Activated CD8-positive, alpha-beta memory T cell treated with anti-CD3 and anti-CD28 coated beads for 24 hours (primary cell): ENCODE data around the gene PLPP7.

Experiments used
- DNase-seq: peaks from one replicate; pipeline ENCODE4 v3.0.0-alpha.2; 2020

The PLPP7 gene

GRCh38 chr9:131282688-131283422, 6.7 kb upstream of the PLPP7 start:
- DNase-seq = no peak

- no peak for DNase-seq
Measured at GRCh38 chr9:131284856-131285255, 4.7 kb upstream of the PLPP7 start.

GRCh38 chr9:131287359-131287758, 2.2 kb upstream of the PLPP7 start:
- DNase-seq = no peak

GRCh38 chr9:131288217-131288616, 1.3 kb upstream of the PLPP7 start:
- DNase-seq = no peak

DNA sequence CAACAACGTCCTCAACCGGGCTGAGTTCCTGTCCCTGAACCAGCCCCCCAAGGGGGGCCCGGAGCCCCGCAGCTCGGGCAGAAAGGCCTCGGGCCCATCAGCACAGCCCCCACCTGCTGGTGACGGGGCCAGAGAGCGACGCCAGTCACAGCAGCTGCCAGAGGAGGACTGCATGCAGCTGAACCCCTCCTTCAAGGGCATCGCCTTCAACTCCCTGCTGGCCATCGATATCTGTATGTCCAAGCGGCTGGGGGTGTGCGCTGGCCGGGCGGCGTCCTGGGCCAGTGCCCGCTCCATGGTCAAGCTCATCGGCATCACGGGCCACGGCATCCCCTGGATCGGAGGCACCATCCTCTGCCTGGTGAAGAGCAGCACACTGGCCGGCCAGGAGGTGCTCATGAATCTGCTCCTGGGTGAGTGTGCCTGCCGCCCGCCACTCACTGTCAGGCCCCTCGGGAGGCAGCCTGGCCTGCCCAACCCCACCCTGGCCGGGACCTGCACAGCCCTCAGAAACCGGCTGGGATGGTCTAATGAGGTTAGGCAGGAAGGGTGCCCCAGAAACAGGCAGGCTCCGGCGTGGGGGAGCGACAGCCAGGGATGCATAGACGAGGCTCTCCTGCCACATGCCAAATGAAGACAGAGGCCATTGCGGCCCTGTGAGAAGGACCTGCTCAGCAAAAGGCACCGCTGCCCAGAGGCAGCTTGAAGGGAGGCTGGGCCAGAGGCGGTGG, 678 bp downstream of the PLPP7 start:
- DNase-seq = no peak

GRCh38 chr9:131290767-131291370, 1.3 kb downstream of the PLPP7 start:
- no peak for DNase-seq

DNA sequence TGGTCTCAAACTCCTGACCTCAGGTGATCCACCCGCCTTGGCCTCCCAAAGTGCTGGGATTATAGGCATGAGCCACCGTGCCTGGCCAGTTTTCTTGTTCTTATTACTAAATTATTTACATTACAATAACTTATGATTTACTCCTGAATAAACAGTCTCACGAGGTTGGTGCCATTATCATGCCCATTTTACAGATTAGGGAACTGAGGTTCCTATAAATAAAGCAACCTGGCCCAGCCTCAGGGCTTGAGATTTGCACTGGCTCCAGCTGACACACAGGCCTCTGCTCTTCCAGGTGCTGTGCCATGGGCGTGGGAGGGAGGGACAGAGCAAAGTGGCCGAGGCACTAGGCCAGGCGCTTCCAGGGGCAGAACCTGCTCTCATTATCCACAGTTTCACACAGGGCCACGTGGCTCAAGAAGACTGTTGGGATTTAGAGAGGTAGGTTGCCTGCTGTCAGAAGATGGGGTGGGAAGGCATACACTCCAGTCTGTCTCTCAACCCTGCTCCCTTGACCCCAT, 2.3 kb downstream of the PLPP7 start:
- DNase-seq = no peak

DNA sequence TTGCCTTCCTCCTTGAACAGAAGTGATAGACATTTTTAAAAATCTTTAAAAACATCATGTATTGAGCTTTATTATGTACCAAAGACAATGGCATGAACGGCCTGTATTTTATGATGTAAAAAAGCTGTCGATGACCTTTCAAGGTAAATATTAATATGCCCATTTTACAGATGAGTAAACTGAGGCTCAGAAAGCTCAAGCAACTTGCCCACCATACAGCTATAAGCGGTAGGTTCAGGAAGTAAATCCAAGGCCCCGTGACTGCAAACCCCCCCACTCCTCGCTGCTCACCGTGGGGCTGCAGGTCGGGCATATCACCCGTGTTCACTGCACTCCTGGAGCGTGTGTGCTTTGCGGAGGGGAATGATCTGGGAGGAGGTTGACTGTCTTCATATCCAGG, 3.4 kb downstream of the PLPP7 start:
- DNase-seq = no peak

- no peak for DNase-seq
Measured at GRCh38 chr9:131296460-131296859, 6.9 kb downstream of the PLPP7 start.

DNA sequence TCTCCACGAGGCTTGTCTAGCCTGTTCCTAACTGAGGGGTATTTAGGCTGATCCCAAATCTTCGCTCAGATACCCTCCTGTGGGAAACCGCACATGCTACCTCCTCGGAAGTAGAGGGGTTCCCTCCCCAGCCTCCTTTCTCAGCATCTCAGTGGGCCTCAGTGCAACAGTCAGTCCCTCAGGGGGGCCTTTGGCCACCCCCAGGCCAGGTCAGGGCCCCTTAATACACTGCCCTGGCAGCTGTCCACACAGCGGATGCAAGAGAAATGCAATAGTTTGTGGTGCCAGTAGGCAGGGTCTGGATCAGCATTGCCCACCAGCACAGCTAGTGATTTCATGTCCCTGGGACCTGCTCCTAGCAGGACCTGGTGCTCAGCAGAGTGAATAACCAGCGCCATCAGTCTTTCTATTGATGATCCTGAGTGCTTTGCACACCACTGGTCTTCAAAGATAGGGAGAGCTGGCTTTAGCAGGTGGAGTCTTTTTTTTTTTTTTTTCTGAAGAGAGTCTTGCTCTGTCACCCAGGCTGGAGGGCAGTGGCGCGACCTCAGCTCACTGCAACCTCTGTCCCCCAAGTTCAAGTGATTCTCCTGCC, 7.5 kb downstream of the PLPP7 start:
- no peak for DNase-seq

DNA sequence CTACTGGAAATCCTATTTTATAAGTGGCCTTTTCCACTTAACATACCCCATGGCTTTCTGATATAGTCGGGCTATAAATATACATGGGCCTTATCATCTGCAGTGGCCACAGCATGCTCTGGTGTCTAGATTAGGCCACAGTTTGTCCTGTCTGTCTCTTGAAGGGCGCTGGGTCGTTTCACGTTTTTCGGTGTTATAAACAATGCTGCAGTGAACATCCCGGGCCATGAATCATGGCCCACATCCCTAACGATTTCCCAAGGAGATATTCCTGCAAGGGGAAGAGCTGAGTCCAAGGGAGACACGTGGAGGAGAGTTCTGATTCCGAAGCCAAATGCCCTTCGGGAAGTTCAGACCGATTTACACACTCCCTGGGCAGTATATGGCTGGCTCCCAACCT, 8.4 kb downstream of the PLPP7 start:
- DNase-seq = no peak

GRCh38 chr9:131298341-131298740, 8.8 kb downstream of the PLPP7 start:
- DNase-seq = no peak

DNA sequence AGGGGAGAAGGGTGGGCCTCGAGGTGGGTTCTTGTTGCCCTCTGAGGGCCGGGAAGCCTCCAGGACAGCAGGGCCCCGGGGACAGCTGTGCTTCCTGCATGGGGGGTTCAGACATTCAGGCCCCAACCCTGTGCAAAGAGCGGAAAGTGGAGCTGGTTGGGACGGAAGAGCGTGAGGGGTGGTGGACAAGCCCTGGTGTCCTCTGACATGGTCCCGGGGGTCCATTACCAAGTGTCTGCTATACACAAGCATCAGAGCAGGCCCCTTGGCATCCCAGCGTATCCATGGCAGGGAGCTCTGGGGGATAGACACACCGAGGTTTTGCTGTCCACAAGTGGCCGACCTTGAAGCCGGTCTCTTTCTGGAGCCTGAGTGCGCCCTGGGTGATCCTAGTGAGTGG, 9.3 kb downstream of the PLPP7 start:
- DNase-seq = no peak

DNA sequence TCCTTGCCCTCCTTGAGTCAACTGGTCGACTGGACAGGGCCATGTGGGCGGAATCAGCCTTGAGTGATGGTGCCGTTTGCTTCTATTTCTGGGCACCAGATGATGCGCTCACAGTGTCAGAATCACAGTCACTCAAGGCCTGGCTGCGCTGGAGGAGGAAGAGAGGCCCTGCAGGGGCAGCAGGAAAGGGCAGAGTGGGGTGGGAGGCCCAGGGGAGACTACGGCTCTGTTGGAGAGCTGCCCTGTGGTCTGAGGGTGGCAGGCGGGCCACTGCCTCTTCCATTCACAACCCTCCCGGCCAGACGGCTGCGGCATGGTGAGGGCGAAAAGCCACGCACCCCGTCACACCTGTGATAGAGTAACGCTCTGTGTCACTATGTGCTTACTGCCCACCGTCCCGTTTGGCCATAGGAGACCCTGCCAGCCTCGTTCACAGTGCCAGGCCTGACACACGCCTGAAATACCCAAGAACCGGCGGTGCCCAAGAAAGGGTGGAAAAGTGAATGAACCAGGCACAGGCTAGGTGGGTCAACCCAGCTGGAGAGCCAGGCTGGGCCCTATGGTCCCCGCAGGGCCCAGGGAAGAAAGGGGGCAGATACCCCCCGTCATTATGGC, 9.9 kb downstream of the PLPP7 start:
- no peak for DNase-seq

DNA sequence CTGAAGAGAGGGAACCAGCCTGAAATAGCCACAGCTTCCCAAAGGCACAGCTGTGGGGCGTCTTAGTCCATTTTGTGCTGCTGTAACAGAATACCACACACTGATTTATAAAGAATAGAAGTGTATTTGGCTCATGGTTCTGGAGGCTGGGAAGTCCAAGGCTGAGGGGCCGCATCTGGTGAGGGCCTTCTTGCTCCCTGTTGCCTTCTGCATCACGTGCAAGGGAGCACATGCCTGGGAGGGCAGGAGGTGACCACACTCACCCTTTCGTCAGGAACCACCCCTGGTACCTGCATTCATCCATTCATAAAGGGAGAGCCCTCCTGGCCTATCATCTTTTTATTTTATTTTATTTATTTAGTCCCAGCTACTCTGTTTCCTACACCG, 10.4 kb downstream of the PLPP7 start:
- DNase-seq = no peak

DNA sequence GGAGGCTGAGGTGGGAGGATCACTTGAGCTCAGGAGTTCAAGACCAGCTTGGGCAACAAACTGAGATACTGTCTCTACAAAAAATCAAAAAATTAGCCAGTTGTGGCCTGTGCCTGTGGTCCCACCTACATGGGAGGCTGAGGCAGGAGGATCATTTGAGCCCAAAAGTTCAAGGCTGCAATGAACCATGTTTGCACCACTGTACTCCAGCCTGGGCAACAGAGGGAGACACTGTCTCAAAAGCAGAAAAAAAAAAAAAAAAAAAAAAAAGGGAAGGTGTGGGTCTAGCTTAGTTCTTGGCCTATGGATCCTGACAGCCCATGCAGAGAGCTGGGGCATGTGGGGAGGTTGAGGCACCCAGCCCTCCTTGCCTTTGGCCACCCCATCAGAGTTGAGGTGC, 10.9 kb downstream of the PLPP7 start:
- no peak for DNase-seq

DNA sequence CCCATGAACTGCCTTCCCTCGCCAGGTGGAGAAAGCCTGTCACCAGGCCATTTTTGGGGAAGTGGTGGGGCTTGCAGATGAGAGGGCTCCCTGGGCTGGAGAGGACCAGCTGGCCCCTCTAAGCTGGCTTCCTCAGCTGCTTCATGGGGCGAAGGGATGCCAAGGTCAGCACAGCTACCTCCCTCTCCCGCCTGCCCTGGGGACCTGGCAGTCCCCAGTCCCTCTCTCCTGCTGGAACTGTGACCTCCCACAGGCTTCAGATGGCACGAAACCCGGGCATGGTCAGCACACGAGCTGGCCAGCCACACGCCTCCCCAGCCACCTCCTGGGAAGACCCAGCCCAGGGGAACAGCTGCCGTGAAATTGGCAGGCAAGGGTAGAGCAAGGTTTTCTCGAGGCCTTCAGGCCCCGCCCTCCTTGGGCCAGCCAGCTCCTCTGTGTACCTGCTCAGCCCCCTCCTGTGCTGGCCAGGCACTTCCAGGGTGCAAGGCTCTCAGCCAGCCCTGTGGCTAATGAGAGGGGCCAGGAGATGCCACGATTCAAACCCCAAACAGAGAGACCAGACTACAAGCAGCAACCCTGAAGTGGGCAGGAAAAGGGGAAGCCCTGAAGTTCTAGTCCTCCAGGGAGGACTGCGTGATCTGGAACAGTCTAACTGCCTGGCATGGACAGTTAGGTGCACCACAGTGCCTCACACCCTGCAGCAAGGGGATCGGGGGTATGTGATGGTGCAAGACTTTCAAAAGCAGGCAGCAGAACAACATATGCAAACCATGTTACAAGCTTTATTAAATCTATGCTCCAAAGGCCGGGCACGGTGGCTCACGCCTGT, 12.9 kb downstream of the PLPP7 start:
- DNase-seq = no peak

DNA sequence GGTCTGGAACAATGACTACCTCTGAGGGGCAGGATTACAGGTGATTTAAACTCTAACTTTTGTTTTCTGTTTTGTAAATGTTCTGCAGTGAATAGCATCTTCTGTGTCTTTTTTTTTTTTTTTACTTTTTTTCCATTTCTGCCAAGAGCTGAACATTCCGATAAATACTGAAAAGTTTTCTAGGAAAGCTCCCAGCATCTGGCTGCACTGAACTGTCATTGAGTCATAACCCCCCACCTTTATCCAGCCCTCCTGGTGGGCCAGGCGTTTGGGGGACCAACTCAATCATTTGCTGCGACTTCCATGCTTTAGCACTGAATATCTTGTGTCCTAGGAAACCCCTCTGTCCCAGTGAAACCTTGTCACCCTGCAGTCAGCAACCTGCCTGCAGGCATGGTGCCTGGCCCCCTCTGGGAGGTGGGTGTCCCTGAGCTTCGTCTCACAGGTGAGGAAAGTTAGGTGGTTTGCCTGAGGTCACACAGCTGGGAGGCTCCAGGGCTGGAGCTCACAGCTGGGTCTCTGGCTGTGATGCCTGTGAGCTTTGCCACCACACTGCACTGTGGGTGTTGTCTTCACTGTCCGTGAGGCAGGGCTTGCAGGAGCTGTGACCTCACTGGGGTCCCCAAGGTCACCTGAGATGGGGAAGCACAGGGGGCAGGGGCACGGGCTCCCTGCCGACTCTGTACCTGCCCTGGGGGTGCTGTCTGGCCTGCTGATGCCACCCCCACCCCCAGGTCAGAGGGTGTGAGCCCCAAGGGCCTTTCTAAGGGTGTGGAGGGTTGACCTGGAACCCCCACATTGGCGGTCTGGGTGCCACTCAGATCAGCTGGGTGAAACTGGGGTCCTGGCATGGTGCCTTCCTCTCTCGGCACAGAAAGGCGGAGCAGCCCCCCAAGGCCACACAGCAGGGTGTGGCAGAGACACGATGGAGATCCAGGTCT, 14.1 kb downstream of the PLPP7 start:
- DNase-seq = no peak

DNA sequence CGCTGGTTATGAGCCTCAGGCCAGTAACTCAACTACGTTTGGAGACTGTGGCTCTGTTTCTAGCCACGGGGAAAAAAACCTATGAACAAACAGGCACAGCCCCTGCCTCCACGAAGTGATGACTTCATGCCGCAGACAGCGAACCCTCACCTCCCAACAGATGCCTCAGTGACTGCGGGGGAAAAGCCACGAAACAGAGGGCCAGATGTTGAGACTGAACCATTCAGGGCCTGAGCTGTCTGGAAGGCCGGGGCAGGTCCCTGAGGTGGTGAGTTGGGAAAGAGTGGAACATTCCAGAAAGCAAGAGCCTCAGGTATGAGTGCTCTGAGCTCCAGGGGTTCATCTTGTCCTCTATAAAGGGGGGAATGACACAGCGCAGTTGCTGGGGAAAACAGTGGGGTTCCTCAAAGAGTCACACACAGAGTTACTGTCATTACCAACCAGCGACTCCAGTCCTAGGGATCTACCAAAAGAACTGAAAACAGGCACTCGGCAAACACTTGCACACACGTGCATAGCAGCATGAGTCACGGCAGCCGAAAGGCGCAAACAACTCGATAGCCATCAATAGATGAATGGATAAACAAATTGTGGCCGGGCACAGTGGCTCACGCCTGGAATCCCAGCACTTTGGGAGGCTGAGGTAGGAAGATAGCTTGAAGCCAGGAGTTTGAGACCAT, 15.3 kb downstream of the PLPP7 start:
- DNase-seq = no peak

GRCh38 chr9:131306397-131307004, 17.0 kb downstream of the PLPP7 start:
- no peak for DNase-seq
